GM12891 (cell line): ENCODE data around the gene DNAJC18.
"Not testable (repeated sequence)": the region's sequence is repeated elsewhere in the genome, so short reads cannot be mapped to it uniquely, and the experiment has no call there.

Source experiments
- DNase-seq: peaks from one replicate; pipeline ENCODE4 v3.0.0; 2011; ENCODE audit warnings: low spot score; ENCODE audit not compliant: insufficient read length
- FAIRE-seq: peaks from 2 replicates; lab custom pipeline; 2011; peaks lifted over from hg19 to GRCh38; lab: Jason Lieb, UNC
- PAX5 ChIP-seq: IDR thresholded peaks from 2 replicates; pipeline ENCODE4 v1.6.1; 2011; ENCODE audit warnings: low read length, moderate library complexity, mild to moderate bottlenecking; ENCODE audit not compliant: insufficient read depth, severe bottlenecking
- POLR2A ChIP-seq: IDR thresholded peaks from 2 replicates; pipeline ENCODE4 v1.6.1; 2011; ENCODE audit warnings: low read depth, low read length, control low read depth
- POLR2AphosphoS5 ChIP-seq: IDR thresholded peaks from 2 replicates; pipeline ENCODE4 v1.6.1; 2011; ENCODE audit warnings: low read depth, low read length, control low read depth
- POU2F2 ChIP-seq: IDR thresholded peaks from 2 replicates; pipeline ENCODE4 v1.6.1; 2011; ENCODE audit warnings: low read depth, mild to moderate bottlenecking, control low read depth, low read length, moderate library complexity
- SPI1 ChIP-seq: IDR thresholded peaks from 2 replicates; pipeline ENCODE4 v1.6.1; 2011; ENCODE audit warnings: low read depth, low read length, control low read depth
- TAF1 ChIP-seq: IDR thresholded peaks from 2 replicates; pipeline ENCODE4 v1.6.1; 2011; ENCODE audit warnings: low read depth, low read length, control low read depth

Gene DNAJC18

DNA sequence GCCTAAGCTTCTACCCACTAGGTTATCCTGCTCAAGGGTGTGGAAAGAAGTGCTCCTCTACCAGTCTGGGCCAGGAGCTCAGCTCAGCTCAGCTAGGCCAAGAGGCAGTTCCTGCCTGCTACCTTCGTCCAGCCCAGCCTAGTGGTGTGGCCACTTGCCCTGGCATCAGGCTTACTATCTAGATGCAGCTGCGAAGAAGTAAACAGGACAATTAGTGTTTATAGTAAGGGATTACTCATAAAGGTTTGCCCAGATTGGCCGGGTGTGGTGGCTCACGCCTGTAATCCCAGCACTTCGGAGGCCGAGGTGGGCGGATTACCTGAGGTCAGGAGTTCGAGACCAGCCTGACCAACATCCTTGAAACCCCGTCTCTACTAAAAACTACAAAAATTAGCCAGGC, 22.7 kb downstream of the DNAJC18 start:
- no peak for TF ChIP-seq SPI1
- TF ChIP-seq TAF1: no peak
- TF ChIP-seq POU2F2: no peak
- TF ChIP-seq POLR2AphosphoS5: no peak
- TF ChIP-seq POLR2A: no peak
- FAIRE-seq: peak; percentile 56
- no peak for DNase-seq

DNA sequence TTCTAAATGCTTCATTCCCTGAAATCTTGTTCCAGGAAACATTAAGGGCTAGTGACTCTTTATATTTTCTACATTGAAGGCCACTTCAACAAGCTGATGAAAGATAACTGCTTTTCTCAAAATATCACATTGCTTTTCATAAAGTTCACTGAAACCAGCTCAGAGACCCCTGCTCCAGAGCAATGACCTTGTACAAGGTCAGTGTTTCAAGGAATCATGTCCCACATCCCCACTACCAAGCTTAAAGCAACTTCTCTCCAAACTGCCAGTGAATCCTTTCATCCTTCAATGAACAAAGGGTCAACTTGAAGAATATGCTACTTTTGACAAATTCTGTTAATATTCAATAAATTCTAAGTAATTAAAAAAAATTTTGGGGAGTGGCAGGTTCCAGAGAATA, 23.5 kb downstream of the DNAJC18 start:
- FAIRE-seq: no peak
- TF ChIP-seq TAF1 (no peak), POLR2A (no peak), POU2F2 (no peak), SPI1 (no peak), POLR2AphosphoS5 (no peak), PAX5 (no peak)
- no peak for DNase-seq

DNA sequence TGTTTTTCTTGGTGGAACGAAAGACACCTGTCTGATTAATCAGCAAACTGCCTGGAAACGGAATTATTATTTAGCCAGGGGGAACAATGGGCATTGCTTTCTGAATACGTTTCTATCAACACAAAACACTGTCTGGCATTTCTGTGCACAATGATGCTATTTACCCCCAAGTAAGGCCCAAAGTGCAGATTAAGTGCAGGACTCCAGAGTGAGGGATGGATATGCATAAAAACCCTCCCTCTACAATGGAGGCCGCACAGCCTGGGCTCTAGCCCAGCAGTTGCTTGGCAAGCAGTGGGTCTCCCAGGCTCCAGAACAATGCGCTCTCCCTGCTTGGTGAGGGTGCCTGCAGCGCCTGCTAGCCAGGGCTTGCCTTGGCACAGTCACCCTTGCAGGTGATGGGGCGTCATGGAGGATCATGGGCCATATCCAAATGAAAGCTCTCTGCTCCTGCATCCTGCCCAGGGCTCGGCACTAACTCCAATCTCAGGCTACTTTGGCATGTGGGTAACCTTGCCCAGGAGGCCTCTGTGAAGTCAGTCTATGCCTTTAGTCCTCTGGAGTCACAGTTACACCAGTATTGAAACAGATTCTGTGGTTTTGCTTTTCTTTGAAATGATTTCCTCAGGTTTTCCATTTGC, 24.0 kb downstream of the DNAJC18 start:
- FAIRE-seq (peak; percentile 9), DNase-seq (no peak)
- TF ChIP-seq POLR2A (no peak), POLR2AphosphoS5 (no peak), PAX5 (no peak), TAF1 (no peak), POU2F2 (no peak), SPI1 (no peak)

DNA sequence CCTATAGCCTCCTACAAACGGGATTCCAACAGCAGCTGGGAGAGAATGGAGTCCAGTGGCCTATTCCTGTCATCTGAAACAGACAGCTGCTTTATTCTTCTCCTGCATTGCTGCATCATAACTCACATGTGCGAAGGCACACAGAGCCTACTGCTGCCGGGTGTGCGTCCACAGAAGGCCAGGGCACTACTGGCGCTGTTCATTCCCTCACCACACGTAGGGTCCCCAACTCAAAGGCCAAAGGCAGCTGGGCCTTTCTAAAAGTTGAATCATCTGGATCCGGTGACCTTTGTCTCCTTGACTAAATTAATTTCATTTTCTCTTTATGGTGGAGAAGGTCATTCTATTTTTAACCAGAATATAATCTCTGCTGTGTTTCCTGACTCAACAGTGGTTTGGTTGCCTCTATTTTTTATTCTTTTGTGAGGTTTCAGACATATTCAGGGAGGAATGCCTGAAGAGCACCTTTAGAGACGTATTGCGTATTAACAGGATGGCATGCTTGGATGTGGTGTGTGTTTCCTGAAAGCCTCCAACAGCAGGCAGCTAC, 24.7 kb downstream of the DNAJC18 start:
- FAIRE-seq (no peak), DNase-seq (no peak)
- no peak for TF ChIP-seq POLR2AphosphoS5
- no peak for TF ChIP-seq TAF1
- no peak for TF ChIP-seq SPI1
- TF ChIP-seq PAX5: no peak
- TF ChIP-seq POU2F2: no peak
- no peak for TF ChIP-seq POLR2A

DNA sequence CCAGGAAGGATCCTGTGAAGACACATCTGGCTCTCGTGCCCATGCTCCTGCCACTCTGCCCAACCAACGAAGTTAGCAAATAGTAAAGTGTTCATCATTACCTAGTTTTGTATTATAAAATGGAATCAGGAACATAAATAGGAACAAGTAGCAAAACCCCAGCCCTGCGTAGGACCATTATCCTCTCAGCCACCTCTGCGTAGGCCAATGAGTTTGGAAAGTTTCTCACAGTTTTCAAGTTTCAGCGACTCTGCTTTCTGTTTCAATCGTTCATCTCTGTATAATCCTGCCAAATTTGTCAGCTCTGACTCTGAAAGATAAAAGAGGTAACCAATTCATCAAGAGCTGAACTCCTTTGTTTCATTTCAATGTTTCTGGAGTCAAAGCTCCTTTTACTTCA, 25.4 kb downstream of the DNAJC18 start:
- no peak for TF ChIP-seq PAX5
- no peak for TF ChIP-seq TAF1
- no peak for TF ChIP-seq POLR2AphosphoS5
- no peak for TF ChIP-seq POU2F2
- TF ChIP-seq POLR2A: no peak
- TF ChIP-seq SPI1: no peak
- FAIRE-seq (peak; percentile 60), DNase-seq (no peak)

DNA sequence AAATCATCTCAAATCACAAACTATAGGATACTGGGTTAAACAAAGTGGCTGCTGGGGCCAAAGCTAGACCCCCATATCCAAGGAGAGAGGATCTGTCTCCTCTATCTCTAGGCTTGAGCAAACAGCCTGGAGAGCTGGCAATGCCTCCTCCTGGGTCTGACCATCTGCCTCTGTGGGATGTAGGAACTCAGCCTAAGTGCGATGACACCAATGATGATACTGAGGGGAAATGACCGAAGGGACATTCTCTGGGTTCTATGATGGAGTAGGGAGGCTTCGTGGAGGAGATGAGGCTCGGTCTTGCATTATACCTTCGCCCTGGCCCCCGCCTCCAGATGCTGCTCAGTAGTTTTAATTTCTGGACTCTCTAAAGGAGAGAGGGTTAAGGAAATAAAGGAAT, 26.2 kb downstream of the DNAJC18 start:
- no peak for DNase-seq

DNA sequence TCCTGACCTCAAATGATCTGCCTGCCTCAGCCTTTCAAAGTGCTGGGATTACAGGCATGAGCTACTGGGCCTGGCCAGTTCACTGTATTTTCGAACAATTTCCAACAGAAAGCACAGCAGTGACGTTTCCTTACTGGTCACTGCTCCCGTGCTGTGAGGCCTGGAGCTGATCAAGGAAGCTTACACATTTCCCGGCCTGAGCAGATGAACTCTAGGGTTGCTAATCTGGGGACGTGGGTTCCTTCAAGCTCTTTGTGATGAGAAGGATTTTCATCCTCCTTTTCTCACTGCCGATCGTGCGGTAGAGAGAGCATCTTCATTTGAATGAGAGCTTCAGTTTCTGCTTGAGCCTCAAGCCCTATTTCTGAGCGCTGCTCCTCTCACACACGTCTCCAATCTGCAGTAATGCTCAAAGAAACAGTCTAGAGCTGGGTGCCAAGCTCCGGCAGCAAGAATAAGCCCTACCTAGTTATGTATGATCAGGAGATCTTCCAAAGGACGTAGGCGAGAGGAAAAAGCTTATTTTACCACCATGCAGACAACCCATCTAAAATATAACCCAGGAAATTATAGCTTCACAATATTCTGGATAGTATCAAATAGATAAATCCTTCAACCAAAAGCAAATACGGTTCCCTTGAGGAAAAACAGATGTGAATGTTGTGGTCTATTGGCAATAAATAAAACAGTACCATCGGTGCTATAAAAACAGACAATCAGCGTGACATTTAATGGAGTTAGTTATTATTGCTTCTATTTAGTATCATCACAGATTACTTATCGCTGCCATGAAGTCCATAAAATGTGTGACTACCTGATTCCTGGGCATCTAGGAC, 28.1 kb downstream of the DNAJC18 start:
- no peak for DNase-seq
- TF ChIP-seq PAX5: no peak
- TF ChIP-seq TAF1: no peak
- no peak for TF ChIP-seq SPI1
- TF ChIP-seq POLR2AphosphoS5: no peak
- TF ChIP-seq POLR2A: no peak
- no peak for TF ChIP-seq POU2F2
- no peak for FAIRE-seq

More for the DNA sequence above, 26.2 kb downstream of the DNAJC18 start:
- no peak for FAIRE-seq
- TF ChIP-seq POLR2A (no peak), POLR2AphosphoS5 (no peak), TAF1 (no peak), SPI1 (no peak), PAX5 (no peak), POU2F2 (no peak)

DNA sequence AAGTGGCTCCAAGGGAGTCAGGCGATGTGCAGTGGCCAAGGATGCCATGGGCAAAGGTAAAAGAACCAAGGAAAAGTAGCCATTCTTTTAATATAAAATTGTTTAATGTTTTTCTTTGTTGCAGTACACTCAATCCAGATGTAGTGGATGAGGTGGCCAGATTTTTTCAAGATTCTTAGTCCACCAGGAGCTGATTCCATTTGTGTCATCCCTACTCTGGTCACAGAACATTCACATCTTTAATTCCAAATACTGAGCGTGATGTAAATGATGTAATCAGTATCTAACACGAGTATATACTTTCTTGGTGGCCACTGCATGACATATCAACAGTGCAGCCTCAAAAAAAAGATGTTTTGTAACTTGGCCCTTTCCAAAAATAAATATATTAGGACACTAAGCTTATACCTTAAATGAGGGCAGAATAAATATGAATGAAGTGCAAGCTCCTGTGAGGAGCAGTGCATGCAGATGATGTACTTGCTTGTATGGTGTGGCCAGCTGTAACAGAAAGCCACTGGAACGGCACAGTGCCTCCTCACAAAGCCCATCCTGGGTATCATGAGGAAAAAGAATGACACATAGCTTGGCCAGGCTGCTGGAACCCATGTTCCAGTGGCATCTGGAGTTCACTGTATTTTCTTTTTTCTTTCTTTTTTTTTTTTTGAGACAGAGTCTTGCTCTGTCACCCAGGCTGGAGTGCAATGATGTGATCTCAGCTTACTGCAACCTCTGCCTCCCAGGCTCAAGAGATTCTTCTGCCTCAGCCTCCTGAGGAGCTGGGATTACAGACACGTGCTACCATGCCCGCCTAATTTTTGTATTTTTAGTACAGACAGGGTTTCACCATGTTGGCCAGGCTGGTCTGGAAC, 29.0 kb downstream of the DNAJC18 start:
- FAIRE-seq (no peak), DNase-seq (no peak)
- TF ChIP-seq POLR2A (no peak), POU2F2 (no peak), POLR2AphosphoS5 (no peak), PAX5 (no peak), TAF1 (no peak), SPI1 (no peak)

DNA sequence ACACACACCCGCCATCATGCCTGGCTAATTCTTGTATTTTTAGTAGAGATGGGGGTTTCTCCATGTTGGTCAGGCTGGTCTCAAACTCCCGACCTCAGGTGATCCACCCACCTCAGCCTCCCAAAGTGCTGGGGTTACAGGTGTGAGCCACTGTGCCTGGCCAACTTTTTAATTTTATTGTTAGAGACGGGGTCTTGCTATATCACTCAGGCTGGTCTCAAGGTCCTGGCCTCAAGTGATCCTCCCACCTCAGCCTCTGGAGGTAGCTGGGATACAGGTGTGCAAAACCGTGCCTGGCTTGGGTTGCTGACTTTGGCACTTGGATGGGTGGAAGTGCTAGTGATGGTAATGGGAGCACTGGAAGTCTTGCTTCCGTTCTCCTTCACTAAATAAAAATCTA, 30.2 kb downstream of the DNAJC18 start:
- DNase-seq, FAIRE-seq: not testable (repeated sequence)
